ENCODE measurements around the gene CASR. TPM values are rescaled to one million over a fixed set of nuclear protein-coding genes. Genes with fewer than 3 reads are reported as not detected.
"Not testable (repeated sequence)": the region's sequence is repeated elsewhere in the genome, so short reads cannot be mapped to it uniquely, and the experiment has no call there.

The CASR gene
- total RNA-seq, 1 donor from 2014 or later: not detected

DNA sequence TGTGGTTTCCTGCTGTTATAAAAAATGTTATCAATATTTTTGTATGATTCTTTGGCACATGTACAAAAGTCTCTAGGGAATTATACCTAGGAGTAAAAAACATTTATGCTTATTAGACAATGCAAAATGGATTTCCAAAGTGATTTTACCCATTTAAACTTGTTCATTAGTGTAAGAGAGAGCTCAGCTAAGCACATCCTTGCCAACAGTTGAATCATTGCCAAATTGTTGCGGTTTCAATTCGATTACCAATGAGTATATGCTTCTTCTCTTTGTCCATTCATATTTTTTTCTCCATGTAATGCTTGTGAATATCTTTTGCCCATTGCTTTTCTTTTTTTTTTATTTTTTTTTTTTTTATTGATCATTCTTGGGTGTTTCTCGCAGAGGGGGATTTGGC, 17.2 kb downstream of the CASR start:
- H3K4me1 Mint-ChIP-seq: peaks cover 6% of the 10 kb centered on the region
- no peak overlapping the region for H3K4me3 Mint-ChIP-seq
- no peak for DNase-seq (ENCODE audit: low read depth, low spot score)
- TF ChIP-seq, protein P1, sequence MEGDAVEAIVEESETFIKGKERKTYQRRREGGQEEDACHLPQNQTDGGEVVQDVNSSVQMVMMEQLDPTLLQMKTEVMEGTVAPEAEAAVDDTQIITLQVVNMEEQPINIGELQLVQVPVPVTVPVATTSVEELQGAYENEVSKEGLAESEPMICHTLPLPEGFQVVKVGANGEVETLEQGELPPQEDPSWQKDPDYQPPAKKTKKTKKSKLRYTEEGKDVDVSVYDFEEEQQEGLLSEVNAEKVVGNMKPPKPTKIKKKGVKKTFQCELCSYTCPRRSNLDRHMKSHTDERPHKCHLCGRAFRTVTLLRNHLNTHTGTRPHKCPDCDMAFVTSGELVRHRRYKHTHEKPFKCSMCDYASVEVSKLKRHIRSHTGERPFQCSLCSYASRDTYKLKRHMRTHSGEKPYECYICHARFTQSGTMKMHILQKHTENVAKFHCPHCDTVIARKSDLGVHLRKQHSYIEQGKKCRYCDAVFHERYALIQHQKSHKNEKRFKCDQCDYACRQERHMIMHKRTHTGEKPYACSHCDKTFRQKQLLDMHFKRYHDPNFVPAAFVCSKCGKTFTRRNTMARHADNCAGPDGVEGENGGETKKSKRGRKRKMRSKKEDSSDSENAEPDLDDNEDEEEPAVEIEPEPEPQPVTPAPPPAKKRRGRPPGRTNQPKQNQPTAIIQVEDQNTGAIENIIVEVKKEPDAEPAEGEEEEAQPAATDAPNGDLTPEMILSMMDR (conservative IDR thresholded peaks at IDR 0.05): no peak
- H3K27me3 Mint-ChIP-seq (ENCODE audit: low read depth): peaks cover 6% of the 10 kb centered on the region
- no peaks in the 10 kb centered on the region for H3K36me3 Mint-ChIP-seq (ENCODE audit: low read depth)
- no peak overlapping the region for H3K27ac Mint-ChIP-seq (ENCODE audit: unreplicated experiment)
- peaks cover 7% of the 10 kb centered on the region for H3K9me3 Mint-ChIP-seq

DNA sequence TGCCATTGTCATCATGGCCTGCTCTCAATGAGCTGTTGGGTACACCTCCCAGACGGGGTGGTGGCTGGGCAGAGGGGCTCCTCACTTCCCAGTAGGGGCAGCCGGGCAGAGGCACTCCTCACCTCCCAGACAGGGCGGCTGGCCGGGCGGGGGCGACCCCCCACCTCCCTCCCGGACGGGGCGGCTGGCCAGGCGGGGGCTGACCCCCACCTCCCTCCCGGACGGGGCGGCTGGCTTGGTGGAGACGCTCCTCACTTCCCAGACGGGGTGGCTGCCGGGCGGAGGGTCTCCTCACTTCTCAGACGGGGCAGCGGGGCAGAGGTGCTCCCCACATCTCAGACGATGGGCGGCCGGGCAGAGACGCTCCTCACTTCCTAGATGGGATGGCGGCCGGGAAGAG, 18.0 kb downstream of the CASR start:
- not testable (repeated sequence) for H3K4me1 Mint-ChIP-seq; H3K9me3 Mint-ChIP-seq; DNase-seq (ENCODE audit: low read depth, low spot score); H3K27ac Mint-ChIP-seq (ENCODE audit: unreplicated experiment); H3K36me3 Mint-ChIP-seq (ENCODE audit: low read depth); H3K27me3 Mint-ChIP-seq (ENCODE audit: low read depth); H3K4me3 Mint-ChIP-seq

DNA sequence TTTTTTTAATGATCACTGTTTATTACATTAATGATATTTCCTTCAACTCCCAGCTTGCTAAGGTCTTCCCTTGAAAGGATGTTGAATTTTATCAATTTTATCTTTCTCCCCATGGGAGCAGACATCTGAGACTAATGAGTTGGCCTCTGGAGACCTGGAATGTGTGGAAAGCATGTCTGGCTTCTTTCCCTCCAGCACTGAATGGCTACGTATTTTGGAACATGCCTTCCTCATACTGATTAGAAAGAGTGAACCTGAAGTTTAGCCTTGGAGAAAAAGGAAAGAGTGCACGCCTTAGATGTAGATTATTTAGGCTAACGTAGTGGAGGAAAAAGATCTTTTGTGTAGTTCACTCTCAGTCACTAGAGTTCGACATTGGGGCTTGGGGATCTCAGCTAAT, 25.1 kb downstream of the CASR start:
- Mint-ChIP-seq H3K27ac (ENCODE audit: unreplicated experiment) (no peak overlapping the region), H3K4me1 (no peaks in the 10 kb centered on the region), H3K4me3 (no peak overlapping the region), H3K36me3 (ENCODE audit: low read depth) (no peaks in the 10 kb centered on the region), H3K9me3 (no peaks in the 10 kb centered on the region), H3K27me3 (ENCODE audit: low read depth) (peaks cover 3% of the 10 kb centered on the region)
- DNase-seq (ENCODE audit: low read depth, low spot score): no peak
- TF ChIP-seq, protein P1 (conservative IDR thresholded peaks at IDR 0.05): no peak

DNA sequence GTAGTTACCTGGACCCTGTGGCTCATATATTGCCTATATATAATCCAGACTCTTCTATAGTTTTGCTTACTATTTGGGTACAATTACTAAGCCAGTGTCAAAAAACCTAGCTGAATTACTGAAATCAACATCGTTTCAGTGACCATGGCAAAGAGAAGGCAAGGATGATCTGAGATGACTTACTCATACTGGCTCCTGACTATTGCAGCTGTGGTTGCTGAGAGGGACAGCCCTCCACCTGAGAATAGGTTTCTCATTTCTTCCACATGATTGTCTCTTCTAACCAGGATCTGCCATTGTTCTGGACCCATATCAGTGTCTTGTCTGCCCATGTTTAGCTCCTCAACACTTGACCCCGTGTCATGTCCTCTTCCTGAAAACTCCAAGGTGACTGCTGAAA, 30.2 kb downstream of the CASR start:
- Mint-ChIP-seq H3K4me1 (no peaks in the 10 kb centered on the region), H3K27ac (ENCODE audit: unreplicated experiment) (no peak overlapping the region), H3K9me3 (no peaks in the 10 kb centered on the region), H3K36me3 (ENCODE audit: low read depth) (no peaks in the 10 kb centered on the region), H3K27me3 (ENCODE audit: low read depth) (peaks cover 7% of the 10 kb centered on the region), H3K4me3 (no peak overlapping the region)
- no peak for DNase-seq (ENCODE audit: low read depth, low spot score)
- TF ChIP-seq, protein P1 (conservative IDR thresholded peaks at IDR 0.05): no peak

DNA sequence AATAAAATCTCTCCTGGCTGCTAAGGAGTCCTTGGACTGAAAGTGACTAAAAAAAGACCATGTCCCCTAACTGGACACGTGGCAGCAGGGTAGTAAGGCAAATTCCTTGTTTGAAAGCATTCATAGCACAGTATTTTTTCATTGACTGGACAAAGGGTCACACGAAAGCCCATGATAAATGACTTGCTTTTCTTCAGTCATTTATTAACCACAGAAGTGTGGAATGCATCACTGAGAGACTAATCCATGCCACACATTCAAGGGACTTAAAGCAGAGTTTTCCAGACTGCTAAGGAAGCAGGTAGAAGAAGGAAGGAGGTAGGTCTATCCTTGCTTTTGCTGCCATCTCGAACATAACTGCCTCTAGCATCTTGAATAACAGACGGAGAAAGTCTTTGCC, 31.2 kb downstream of the CASR start:
- Mint-ChIP-seq H3K27ac (ENCODE audit: unreplicated experiment) (no peak overlapping the region), H3K27me3 (ENCODE audit: low read depth) (peaks cover 8% of the 10 kb centered on the region), H3K36me3 (ENCODE audit: low read depth) (no peaks in the 10 kb centered on the region), H3K4me1 (no peaks in the 10 kb centered on the region), H3K9me3 (no peaks in the 10 kb centered on the region), H3K4me3 (no peak overlapping the region)
- TF ChIP-seq, protein P1 (conservative IDR thresholded peaks at IDR 0.05): no peak
- DNase-seq (ENCODE audit: low read depth, low spot score): no peak

DNA sequence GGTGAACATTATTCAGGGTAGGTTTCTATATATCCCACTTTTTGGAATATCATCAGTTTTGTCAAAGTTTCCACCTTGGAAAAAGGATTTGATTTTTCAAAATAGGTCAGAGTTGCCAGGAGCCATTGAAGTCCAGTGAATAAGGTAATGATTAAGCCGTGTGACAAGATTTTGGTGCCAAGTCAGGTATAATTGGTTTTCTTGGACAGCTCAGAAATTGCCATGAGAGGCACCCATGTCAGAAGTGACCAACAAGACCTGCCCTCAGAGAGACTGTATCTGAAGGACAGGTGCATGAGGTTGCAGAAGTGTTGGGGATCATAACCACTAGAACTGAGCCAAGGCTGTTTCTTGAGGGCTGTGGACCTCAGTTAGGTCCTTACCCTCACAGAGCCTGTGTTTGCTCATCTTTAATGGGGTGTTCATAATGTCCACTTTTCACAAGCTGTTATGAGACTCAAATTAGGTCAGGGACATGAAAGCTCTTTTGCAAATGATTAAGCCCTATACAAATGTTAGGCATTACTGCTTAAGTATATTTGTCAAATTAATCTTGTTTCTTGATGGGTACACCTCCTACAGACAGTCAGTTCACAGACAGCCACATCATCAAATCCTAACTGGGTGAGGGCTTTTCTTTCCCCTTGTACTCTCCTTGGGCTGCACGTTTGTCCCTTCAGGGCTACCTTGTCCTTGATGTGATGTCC, 32.3 kb downstream of the CASR start:
- peaks cover 12% of the 10 kb centered on the region for H3K27me3 Mint-ChIP-seq (ENCODE audit: low read depth)
- TF ChIP-seq, protein P1 (conservative IDR thresholded peaks at IDR 0.05): no peak
- no peak overlapping the region for H3K4me3 Mint-ChIP-seq
- no peak for DNase-seq (ENCODE audit: low read depth, low spot score)
- H3K36me3 Mint-ChIP-seq (ENCODE audit: low read depth): no peaks in the 10 kb centered on the region
- H3K9me3 Mint-ChIP-seq: no peaks in the 10 kb centered on the region
- no peak overlapping the region for H3K27ac Mint-ChIP-seq (ENCODE audit: unreplicated experiment)
- no peaks in the 10 kb centered on the region for H3K4me1 Mint-ChIP-seq

Data from neural crest cell (in vitro differentiated cells).